GM21529 (cell line): ENCODE results near the gene TOP3A.

Source experiments
- ATAC-seq: cut with Tn5 transposase; IDR thresholded peaks from one replicate; pipeline ENCODE4 v1.9.1; 2021; ENCODE audit not compliant: unreplicated experiment

Gene TOP3A

DNA sequence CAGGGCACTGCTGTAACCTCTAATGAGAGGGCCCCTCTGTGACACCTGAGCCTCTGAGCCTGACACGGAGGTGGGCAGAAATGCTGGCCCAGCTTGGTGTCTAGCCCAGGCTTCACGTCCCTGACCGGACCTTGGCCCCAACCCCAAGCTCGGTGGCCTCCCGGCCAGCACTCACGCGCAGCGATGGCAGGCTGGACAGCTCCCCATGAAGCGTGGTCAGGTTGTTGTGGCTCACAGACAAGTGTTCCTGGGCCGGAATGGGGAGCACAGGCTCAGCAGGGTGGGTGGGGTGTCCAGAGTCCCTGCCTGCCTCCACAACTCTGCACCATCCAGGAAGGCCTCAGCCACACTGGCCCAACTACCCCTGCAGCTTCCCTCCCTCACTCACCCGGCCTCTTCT lies 58.4 kb downstream of the TOP3A start:
- ATAC-seq = no peak

DNA sequence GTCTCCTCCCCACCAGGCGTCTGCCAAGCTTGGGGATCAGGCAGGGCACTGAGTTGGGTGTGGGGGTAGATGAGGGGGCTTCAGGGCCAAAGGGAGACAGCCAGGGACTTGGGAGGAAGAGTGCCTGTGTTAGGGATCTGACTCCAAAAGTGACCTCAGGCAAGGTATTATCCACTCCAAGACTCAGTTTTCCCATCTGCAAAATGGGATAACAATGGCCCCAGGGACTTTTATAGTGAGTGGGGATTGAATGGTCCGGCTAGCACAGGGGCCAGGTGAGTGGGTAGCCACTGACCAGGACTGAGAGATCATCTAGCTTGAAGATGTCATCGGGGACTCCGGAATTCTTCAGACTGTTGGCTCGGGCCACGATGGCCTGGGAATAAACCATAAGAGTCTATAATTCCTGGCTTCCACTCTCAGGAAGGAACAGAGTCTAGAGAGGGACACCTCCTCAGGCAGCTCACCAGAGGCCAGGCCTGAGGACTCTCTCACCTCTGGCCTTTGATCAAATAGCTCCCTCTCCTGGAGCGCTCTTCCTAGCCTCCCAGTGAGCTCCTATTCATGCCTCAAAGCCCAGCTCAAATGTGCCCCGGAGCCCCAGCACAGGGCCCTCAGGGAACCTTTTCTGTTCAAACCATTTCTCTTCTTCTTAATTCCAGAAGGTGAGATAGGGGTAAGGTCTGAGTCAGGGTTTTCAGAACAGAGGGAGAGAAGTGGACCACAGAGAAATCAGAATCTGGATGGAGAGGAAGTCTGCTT lies 59.7 kb downstream of the TOP3A start:
- ATAC-seq = no peak

DNA sequence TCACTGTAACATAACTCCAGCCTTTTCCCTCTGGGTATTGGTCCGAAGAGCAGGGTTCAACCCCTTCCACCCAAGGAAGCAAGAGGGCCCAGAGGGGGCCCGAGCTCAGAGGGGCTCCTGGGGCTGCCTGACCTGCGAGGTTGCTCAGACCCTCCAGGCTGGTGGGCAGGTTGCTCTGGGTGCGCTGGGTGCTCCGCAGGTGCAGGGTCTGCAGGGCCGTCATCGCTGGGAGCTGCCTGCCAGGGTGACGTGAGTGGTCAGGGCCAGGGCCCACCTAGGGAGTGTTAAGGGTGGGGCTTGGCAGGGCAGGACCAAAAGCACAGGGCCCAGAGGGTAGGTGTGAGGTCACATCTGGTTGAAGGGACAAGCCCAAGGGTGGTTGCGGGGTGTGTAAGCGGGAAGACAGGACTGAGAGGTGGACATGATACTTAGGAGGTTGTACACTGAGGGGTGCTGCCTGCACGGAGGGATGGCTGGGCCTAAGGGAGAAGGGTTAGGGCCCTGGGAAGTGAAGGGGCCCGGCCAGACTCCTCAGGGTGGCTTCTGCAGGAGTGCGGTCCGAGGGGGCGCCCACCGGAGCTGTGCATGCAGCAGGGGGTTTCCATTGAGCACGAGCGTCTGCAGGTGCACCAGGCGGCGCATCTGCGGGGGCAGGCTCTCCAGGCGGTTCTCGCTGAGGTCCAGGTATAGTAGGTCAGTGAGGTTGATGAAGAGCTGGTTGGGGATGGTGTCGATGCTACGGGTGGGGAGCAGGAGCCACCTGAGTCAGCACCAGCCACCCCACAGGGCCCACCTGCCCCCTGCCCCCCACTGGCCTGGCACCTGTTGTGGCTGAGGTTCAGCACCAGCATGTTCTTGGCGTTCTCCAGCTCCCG lies 60.6 kb downstream of the TOP3A start:
- ATAC-seq = no peak

DNA sequence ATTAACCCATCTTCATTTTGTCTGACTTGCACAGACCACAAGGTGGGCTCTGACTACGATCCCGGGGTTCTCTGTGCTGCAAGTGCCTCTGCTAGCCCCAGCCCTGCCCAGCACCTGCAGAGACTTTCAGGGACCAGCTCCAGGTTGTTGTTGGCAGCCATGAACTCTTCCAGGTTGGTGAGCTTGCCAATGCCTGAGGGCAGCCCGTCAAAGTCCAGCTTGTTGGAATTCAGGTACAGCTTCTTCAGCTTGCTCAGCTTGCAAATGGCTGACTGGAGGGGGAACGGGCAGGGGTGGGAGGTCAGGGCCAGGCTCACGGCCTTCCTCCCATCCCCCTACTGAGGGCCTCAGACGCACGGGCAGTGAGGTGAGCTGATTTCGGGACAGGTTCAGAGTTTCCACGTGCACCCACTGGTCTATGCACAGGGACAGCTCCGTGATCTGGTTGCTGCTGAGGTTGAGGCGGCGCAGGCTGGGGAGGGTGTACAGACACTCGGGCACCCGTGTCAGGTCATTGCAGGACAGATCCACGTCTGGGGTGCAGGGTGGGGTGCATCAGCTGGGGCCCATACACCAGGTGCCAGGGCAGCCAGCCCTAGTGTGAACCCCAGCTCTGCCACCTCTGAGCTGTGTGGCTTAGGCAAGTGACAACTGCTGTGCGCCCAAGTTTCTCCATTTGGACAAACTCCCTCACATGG lies 61.5 kb downstream of the TOP3A start:
- no peak for ATAC-seq

DNA sequence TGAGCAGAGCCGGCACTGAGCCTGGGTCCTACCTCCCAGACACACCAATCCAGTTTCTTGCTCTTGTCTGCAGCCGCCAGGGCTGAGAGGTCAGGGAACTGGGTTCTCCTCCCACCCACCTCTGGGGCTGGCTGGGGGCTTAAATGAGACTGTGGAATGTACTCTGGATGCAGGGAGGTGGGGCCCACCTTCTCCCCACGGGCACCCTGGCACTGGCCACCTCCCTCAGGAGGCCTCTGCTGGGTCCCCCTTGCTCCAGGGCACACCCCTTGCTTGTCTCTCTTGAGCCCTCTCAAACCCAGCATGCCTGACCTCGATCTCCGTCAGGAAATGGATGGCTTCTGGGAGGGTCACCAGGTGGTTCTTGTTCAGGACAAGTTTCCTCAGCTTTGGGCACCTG lies 62.6 kb downstream of the TOP3A start:
- no peak for ATAC-seq

DNA sequence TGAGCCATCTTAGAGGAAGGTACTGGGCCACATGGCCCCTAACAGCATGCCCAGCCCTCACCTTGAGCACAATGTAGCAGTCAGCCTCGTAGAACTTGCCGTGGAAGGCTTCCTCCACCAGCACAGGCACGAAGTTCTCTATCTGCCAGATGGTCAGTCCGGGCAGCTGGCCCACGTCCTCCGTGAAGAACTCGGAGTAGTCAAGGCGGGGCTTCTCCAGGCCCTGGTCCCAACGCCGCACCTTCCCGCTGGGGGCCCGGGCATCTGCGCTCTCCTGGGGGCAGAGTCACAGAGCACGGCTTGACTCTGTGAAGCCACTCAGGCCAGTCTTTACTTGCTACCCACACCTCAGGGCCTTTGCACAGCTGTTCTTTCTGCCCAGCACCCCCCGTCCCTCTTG lies 63.6 kb downstream of the TOP3A start:
- ATAC-seq = no peak

DNA sequence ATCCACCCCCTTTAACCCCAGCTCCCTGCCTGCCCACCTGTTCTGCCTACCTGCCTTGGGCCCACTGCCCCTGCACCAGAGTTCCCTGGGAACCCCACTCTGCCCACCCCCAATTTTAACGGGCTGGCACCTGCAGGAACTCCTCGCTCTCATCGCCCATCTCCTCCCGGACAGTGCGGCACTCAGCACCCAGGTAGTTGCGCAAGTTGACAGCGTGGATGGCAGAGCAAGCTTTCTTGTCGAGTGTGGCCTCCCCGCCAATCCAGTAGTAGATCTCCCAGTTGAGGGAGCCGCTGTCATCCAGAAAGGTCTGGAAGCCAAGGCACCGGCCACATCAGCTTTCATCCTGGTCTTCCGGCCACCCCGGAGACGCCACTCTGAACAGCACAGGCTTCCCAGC lies 64.1 kb downstream of the TOP3A start:
- ATAC-seq = no peak

DNA sequence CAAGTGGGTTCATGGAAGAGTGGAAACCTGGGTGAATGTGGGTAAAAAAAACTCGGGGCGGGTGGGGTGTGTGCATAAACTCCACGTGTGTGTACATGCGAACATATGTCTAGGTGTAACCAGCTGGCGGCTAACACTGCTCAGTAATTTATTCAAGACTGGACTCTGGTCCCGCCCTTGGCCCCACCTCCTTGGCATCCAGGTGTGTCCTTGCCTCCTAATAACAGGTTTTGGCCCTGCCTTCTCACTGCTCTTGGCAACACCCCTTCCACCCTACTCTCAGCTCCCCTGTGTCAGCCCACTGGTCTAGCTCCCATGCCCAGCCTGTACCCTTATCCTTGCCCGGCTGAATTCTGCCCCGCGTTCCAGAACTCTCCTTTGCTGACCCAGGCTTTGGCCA lies 64.5 kb downstream of the TOP3A start:
- ATAC-seq = no peak

DNA sequence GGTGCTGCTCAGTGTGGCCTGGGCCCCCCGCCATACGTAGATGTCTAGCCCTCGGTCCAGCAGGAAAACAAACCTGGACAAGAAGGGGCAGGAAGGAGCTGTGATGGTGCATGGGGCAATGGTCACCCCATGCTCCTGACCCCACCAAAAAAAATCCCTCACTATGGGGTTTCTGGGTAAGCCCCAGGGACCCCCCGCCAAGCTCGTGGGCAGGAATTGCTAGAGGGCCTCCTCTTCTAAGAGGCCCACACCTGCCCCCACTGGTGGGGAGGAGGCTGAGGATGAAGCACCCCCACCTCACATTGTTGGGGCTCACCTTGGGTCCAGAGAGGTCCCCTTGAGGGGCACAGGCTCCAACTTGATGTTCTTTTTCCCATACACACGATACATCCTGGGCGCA lies 66.0 kb downstream of the TOP3A start:
- no peak for ATAC-seq

DNA sequence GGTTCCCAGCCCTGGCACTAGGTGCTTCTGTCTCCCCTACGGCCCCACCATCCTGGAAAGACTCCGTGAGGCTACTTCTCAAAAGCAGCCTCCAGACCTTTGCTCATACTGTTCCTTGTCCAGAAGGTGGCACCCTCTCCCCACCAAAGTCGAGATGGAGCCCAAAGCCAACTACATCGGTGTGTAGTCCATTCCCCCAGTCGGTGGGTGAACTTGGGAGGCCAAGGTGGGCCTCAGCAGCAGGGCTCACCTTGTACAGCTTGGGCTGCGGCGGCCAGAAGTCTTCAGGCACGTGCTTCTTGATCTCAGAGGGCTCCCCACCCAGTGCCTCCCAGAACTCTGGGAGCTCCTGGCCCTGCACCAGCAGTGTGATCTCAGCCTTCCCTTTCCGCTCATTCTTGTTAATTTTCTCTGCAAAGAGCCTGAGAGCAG lies 66.5 kb downstream of the TOP3A start:
- ATAC-seq = no peak

DNA sequence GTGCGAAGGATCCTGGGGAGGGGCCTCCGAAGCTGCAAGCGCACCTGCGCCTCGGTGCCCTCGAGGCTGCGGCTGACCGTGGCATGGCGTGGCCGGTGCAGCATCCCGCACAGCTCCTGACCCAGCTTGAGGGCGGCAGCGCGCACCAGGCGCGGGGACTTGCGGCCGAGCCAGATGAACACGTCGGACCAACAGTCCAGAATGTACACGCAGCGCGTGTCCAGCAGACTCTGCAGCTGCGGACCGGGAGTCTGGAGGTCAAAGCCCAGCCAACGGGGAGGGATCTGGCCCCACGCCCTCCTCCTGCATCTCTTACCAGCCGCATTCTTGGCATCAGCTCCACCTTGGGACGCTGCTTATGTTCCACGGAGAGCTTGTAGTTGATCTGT lies 67.2 kb downstream of the TOP3A start:
- ATAC-seq = no peak

DNA sequence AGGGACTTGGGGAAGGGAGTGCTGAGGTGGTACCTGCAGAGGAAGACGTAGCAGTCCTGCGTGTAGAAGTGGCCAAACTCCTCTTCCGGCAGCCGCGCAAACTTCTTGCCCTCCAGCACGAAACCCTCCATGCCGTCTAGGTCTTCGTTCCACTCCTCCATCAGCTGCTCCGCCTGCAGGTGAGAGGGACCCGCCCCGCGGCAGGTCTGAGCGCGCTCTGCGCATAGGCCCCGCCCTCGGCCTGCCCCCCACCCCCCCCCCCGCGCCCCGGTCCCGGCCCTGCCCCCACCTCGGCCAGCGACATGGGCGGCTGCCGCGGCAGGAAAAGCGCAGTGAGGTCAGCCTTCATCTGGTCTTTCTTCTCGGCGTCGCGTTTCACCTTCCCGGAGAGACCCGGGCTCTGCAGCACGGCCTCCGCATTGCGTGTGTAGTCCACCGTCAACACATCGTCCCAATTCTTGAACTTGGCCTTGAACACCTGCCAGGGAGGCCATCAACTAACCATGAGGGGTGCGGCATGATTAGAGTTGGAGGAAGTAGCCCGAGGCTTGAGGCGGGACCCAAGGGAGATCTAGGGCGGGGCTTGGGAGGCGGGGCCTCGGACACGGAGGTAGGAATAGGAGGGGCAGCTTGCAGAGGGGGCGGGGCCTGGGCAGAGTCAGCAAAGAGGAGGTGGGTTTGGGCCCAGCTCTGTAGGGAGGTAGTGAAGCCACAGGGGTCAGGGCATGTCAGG lies 67.7 kb downstream of the TOP3A start:
- no peak for ATAC-seq

DNA sequence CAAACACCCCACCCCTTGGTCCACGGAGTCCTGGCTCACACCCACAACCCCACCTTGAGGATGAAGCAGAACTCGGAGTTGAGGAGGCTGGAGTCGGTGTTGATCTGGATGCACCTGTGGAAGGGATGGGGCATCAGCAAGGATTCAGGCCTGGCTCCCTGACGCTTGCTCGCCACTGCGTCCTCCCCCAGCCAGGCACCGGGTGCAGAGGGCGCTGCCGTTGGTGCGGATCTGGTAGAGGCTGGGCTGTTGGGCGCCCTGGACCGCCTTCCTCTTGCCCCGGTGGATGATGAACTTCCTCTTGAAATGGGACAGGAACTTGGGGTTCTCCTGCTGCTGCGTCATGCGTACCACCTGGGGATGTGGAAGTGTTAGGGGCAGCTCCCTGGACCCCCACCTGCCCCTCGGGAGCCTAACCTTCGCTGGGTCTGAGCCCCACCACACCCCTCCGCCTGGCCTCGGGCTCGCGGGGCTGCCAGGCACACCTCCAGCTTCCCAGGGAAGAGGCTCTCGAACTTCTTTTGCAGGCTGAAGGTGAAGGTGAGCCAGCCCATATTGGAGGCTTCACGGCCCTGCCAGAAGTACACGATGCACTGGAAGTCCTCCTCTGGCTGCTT lies 68.6 kb downstream of the TOP3A start:
- ATAC-seq = no peak

DNA sequence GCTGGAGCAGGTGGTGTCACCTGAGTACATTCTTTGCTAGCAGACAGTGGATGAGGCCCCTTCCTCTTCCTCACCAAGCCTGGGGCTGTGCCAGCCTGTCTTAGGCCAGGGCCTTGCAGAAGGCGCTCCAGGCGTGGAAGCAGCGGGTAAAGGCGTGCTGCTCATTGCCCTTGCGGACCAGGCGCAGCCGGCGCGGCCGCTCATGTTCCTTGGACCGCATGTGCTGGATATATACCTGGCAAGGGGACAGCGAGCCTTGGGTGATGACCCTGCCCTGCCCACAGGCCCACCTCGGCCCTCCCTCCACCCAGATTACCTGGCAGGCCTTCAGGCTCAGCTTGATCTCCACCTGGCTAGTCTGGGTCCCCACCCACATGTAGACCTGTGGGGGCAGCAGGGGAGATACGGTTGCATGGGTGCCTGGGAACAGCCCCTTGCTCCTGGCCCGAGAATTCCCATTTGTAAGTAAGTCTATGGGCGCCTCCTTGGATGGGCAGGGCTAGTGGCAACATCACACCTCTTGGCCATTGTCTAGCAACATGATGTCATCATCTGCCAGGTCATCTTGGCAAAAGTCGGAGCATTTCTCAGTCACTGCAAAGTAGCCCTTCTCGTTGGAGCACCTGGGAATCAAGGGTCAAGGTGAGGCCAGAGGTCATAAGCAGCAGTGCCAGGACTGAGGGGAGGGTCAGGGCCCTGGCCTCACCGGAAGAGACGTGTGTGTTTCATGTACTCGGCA lies 69.6 kb downstream of the TOP3A start:
- ATAC-seq = no peak

DNA sequence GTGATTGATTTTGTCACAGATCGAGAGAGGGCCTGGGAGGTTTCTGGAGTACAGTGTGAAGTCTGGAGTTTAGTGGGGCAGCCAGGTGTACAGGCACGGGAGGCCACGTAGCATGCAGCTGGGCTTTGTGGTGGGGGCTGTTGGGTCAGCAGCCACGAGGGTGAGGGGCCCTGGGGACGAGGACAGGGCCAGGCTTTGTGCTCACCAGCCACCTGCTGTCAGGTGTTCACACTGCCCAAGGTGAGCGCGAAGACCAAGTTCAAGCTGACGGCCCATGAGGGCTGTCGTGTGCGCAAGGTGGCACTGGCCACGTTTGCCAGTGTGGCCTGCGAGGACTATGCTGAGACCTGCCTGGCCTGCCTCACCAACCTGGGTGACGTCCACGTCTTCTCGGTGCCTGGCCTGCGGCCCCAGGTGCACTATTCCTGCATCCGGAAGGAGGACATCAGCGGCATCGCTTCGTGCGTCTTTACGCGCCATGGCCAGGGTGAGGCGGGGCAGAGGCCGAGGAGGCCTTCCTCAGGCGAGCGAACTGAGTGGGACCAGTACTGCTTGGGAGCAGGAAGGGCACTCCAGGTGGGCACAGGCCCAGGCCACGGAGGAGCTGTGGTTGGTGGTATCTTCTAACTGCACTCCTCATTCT lies 73.4 kb downstream of the TOP3A start:
- no peak for ATAC-seq

DNA sequence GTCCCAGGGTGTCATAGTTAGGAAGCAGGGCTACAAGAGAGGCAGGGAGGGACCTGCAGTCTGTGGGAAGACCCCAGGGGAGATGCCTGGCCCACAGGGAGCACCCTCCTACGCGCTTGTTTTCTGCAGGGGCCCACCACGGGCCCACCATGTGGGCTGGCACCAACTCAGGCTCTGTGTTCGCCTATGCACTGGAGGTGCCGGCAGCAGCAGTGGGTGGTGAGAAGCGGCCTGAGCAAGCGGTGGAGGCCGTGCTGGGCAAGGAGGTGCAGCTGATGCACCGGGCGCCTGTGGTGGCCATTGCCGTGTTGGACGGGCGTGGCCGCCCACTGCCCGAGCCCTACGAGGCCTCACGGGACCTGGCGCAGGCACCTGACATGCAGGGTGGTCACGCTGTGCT lies 74.3 kb downstream of the TOP3A start:
- no peak for ATAC-seq

DNA sequence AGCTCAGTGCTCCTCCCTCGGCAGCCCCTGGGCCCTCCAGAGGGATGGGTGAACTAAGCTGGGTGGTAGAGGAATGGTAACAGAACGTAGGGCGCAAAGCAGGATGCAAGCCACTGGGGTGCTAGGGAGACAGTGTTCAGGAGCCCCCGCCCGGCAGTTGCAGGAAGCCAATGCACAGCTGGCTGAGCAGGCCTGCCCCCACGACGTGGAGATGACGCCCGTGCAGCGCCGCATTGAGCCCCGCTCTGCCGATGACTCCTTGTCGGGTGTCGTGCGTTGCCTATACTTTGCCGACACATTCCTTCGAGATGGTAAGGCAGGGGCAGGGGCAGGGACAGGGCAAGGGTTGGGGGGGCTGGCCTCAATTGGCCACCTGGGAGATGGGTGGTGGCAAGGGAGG lies 76.5 kb downstream of the TOP3A start:
- no peak for ATAC-seq

DNA sequence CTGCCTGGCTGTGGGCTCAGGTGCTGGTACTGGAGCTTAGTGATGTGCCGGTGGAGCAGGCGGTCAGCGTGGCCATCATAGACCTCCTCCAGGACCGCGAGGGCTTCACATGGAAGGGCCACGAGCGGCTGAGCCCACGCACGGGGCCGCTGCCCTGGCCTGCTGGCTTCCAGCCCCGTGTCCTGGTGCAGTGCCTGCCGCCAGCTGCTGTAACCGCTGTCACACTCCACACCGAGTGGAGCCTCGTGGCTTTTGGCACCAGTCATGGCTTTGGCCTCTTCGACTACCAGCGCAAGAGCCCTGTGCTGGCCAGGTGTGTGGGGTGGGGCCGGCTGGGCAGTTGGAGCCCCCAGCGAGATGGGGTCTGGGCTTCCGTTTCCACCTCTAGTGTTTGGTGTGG lies 77.3 kb downstream of the TOP3A start:
- no peak for ATAC-seq

DNA sequence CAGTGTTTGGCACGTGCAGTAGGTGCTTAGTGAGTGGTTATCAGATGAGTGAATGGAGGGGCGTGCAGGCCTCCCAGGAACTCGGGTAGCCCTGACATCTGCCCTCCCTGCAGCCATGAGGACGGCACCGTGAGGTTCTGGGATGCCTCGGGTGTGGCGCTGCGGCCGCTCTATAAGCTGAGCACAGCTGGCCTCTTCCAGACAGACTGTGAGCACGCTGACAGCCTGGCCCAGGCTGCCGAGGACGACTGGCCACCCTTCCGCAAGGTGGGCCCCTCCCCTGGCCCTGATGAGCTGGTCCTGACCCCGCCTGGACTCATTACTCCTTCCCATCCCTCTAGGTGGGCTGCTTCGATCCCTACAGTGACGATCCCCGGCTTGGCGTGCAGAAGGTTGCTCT lies 78.3 kb downstream of the TOP3A start:
- ATAC-seq = no peak
